ENCODE results near the gene MAD1L1.

Gene MAD1L1

DNA sequence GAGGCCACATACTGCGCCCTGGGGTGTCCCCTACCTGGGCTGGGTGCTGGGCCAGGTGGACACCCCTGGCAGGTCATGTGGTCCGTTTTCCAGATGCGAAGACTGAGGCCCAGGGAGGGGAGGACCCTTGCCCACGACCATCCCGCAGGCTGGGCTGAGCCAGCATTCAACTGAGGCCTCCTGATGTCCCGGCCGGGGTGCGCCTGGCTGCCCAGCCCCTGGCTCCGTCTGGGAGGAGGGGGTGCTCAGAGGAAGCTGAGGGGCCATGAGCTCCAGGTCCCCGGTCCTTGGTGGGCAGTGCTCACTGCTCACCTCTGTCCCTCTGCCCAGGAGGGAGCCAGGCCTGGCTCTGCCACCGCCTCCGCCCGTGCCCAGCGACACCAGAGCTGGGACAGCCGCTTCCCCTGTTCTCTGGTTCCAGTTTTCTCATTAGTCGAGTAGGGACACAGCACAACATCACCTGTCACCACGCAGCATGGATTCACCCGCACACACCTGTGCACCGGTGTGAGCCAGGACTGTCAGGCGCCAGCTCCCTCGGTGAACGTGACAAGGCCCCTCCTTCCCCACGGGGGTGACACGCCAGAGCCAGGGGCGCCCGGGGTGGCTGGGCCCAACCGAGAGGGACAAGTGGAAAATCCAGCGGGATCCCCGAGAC, 423.0 kb downstream of the MAD1L1 start:
- Histone ChIP-seq H3K4me1 (peaks cover 16% of the 10 kb centered on the region), H3K9me3 (no peaks in the 10 kb centered on the region), H3K27me3 (no peaks in the 10 kb centered on the region), H3K36me3 (no peaks in the 10 kb centered on the region), H3K4me3 (ENCODE audit: low read depth, low read length) (no peak overlapping the region)
- TF ChIP-seq, protein P1, sequence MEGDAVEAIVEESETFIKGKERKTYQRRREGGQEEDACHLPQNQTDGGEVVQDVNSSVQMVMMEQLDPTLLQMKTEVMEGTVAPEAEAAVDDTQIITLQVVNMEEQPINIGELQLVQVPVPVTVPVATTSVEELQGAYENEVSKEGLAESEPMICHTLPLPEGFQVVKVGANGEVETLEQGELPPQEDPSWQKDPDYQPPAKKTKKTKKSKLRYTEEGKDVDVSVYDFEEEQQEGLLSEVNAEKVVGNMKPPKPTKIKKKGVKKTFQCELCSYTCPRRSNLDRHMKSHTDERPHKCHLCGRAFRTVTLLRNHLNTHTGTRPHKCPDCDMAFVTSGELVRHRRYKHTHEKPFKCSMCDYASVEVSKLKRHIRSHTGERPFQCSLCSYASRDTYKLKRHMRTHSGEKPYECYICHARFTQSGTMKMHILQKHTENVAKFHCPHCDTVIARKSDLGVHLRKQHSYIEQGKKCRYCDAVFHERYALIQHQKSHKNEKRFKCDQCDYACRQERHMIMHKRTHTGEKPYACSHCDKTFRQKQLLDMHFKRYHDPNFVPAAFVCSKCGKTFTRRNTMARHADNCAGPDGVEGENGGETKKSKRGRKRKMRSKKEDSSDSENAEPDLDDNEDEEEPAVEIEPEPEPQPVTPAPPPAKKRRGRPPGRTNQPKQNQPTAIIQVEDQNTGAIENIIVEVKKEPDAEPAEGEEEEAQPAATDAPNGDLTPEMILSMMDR (IDR thresholded peaks at IDR 0.05; ENCODE audit: low read depth, low read length), result no peak
- DNase-seq, result no peak

- no peak for DNase-seq
- H3K36me3 ChIP-seq, result no peaks in the 10 kb centered on the region
- H3K4me1 ChIP-seq, result peaks cover 16% of the 10 kb centered on the region
- H3K9me3 ChIP-seq, result no peaks in the 10 kb centered on the region
- TF ChIP-seq, protein P1 (IDR thresholded peaks at IDR 0.05; ENCODE audit: low read depth, low read length), result no peak
- no peak overlapping the region for H3K4me3 ChIP-seq (ENCODE audit: low read depth, low read length)
- H3K27me3 ChIP-seq, result no peaks in the 10 kb centered on the region
Observed at GRCh38 chr7:1809070-1809469, 423.7 kb downstream of the MAD1L1 start.

- DNase-seq, result no peak
- TF ChIP-seq, protein P1 (IDR thresholded peaks at IDR 0.05; ENCODE audit: low read depth, low read length), result no peak
- H3K4me1 ChIP-seq, result peaks cover 9% of the 10 kb centered on the region
Observed at GRCh38 chr7:1807821-1808600, 424.7 kb downstream of the MAD1L1 start.

DNA sequence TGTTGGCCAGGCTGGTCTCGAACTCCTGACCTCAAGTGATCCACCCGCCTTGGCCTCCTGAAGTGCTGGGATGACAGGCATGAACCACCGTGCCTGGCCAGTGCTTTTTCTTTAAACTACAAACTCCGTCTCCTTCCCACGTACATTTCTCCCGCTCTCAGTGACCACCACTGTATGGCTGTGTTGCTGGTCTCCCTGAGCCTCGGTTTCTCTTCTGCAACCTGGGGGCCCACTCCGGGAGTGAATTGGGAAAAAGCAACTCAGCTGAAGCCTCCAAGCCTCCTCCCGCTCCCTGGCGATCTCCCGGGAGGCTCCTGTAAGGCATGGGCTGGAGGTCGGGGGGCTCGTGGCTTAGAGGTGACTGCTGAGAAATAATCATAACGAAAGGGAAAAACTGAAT, 426.4 kb downstream of the MAD1L1 start:
- Histone ChIP-seq H3K9me3 (peaks cover 3% of the 10 kb centered on the region; the same call in 1 of the 2 replicates), H3K4me1 (no peaks in the 10 kb centered on the region), H3K36me3 (no peaks in the 10 kb centered on the region), H3K4me3 (ENCODE audit: low read depth, low read length) (no peak overlapping the region), H3K27me3 (no peaks in the 10 kb centered on the region)
- DNase-seq, result no peak
- TF ChIP-seq, protein P1 (IDR thresholded peaks at IDR 0.05; ENCODE audit: low read depth, low read length), result no peak

More at GRCh38 chr7:1807821-1808600, 424.7 kb downstream of the MAD1L1 start:
- Histone ChIP-seq H3K4me3 (ENCODE audit: low read depth, low read length) (no peak overlapping the region), H3K9me3 (no peaks in the 10 kb centered on the region), H3K27me3 (no peaks in the 10 kb centered on the region), H3K36me3 (no peaks in the 10 kb centered on the region)

DNA sequence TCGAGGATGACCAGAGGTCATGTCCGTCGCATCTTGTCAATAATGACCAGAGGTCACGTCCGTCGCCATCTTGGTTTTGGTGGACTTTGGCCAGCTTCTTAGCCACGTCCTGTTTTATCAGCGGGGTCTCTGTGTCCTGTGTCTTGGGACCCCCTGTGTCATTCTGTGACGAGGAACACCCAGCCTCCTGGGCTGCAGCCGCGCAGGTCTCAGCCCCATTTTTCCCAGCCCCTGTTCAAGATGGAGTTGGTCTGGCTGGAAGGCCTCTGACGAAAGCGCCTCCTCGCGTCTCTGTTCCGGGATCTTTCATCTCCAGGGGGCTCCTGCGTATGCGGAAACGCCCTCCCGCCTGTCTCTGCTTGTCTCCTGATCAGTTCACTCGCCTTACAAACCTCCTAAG, 428.4 kb downstream of the MAD1L1 start:
- Histone ChIP-seq H3K4me1 (no peaks in the 10 kb centered on the region), H3K36me3 (no peaks in the 10 kb centered on the region), H3K9me3 (peaks cover 3% of the 10 kb centered on the region; the same call in 1 of the 2 replicates), H3K4me3 (ENCODE audit: low read depth, low read length) (no peak overlapping the region), H3K27me3 (no peaks in the 10 kb centered on the region; the same call in 1 of the 2 replicates)
- no peak for DNase-seq
- TF ChIP-seq, protein P1 (IDR thresholded peaks at IDR 0.05; ENCODE audit: low read depth, low read length), result no peak

DNA sequence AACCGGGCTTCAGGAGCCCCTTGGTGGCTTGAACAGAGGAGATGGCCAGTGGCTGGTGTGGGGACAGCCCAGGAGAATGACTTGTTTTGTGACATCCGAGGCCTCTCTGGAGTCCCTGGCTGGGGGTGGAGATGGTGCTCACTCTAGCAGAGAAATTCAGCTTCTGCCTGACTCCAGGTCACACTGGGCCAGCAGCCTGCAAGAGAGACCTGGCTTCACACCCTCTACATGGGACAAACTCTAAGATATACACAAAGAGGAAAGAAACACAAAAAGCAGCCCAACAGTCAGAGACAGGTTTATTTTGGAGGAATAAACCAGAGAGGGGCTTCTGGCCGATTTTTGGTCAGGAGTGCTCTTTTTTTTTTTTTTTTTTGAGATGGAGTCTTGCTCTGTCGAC, 429.8 kb downstream of the MAD1L1 start:
- no peaks in the 10 kb centered on the region for H3K36me3 ChIP-seq
- no peaks in the 10 kb centered on the region; the same call in 1 of the 2 replicates for H3K27me3 ChIP-seq
- TF ChIP-seq, protein P1 (IDR thresholded peaks at IDR 0.05; ENCODE audit: low read depth, low read length), result no peak
- H3K9me3 ChIP-seq, result peaks cover 3% of the 10 kb centered on the region; the same call in 1 of the 2 replicates
- no peak overlapping the region for H3K4me3 ChIP-seq (ENCODE audit: low read depth, low read length)
- H3K4me1 ChIP-seq, result no peaks in the 10 kb centered on the region
- no peak for DNase-seq

Data from BE2C (cell line).